Measurements from ENCODE around the gene TMEM247.

The TMEM247 gene

DNA sequence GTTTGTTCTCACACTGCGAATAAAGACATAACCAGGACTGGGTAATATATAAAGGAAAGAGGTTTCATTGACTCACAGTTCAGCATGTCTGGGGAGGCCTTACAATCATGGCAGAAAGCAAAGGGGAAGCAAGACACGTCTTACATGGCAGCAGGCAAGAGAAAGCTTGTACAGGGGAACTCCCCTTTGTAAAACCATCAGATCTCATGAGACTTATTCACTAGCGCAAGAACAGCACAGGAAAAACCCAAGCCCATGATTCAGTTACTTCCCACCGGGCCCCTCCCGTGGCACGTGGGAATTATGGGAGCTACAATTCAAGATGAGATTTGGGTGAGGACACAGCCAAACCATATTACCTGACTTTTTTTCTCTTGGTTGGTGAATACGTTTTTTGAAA is 51.3 kb downstream of the TMEM247 start:
- DNase-seq (ENCODE audit: extremely low read depth, low read depth): no peak
- TF ChIP-seq, protein P1, sequence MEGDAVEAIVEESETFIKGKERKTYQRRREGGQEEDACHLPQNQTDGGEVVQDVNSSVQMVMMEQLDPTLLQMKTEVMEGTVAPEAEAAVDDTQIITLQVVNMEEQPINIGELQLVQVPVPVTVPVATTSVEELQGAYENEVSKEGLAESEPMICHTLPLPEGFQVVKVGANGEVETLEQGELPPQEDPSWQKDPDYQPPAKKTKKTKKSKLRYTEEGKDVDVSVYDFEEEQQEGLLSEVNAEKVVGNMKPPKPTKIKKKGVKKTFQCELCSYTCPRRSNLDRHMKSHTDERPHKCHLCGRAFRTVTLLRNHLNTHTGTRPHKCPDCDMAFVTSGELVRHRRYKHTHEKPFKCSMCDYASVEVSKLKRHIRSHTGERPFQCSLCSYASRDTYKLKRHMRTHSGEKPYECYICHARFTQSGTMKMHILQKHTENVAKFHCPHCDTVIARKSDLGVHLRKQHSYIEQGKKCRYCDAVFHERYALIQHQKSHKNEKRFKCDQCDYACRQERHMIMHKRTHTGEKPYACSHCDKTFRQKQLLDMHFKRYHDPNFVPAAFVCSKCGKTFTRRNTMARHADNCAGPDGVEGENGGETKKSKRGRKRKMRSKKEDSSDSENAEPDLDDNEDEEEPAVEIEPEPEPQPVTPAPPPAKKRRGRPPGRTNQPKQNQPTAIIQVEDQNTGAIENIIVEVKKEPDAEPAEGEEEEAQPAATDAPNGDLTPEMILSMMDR (IDR thresholded peaks at IDR 0.05; ENCODE audit: low read depth, low read length, missing control alignments): no peak
- H3K4me3 ChIP-seq (replicated peaks; ENCODE audit: low read depth, low read length): no peak overlapping the region

DNA sequence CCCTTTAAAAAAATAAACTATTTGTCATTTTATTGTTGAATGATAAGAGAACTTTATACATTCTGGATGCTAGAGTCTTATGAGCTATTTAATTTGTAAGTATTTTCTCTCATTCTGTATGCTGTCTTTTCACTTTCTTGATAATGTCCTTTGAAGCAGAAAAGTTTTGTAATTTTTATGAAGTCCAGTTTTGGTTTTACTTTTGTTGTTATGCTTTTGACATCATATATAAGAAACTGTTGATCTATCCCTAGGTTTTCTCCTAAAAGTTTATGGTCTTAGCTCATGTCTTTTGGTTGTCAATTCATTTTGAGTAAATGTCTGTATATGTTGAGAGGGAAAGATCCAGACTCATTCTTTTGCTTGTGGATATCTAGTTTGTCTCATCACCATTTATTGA is 52.5 kb downstream of the TMEM247 start:
- TF ChIP-seq, protein P1 (IDR thresholded peaks at IDR 0.05; ENCODE audit: low read depth, low read length, missing control alignments): no peak
- DNase-seq (ENCODE audit: extremely low read depth, low read depth): no peak
- H3K4me3 ChIP-seq (replicated peaks; ENCODE audit: low read depth, low read length): no peak overlapping the region
